Keratinocyte (primary cell): ENCODE data around the gene VRK3. TPM values are rescaled to one million over a fixed set of nuclear protein-coding genes. Genes with fewer than 3 reads are reported as not detected.

ENCODE experiments used
- DNase-seq: peaks from one replicate; pipeline ENCODE4 v3.0.0-alpha.2; 2011; ENCODE audit warnings: low read depth, missing footprints, low spot score
- FAIRE-seq: peaks from 2 replicates; lab custom pipeline; 2011; peaks lifted over from hg19 to GRCh38; lab: Jason Lieb, UNC
- H2AFZ ChIP-seq: 2 replicates; pipeline ENCODE4 v1.6.0; 2012; ENCODE audit warnings: low read length, control low read depth, inconsistent platforms; ENCODE audit not compliant: control insufficient read depth
- H3K27ac ChIP-seq: 2 replicates; pipeline ENCODE4 v1.5.1; 2011; ENCODE audit warnings: low read length; ENCODE audit not compliant: control insufficient read depth, insufficient read depth
- H3K27me3 ChIP-seq: 3 replicates; pipeline ENCODE4 v1.6.0; 2011; ENCODE audit warnings: low read length; ENCODE audit not compliant: control insufficient read depth, insufficient read depth; ENCODE audit errors: extremely low read depth
- H3K36me3 ChIP-seq, 2 experiments: 2 replicates in 1 of 2; 3 replicates in 1 of 2; pipeline ENCODE4 v1.5.1; 2011; ENCODE audit warnings: low read length in 2 of 2, mild to moderate bottlenecking in 1 of 2; ENCODE audit not compliant: control insufficient read depth in 2 of 2, insufficient read depth in 2 of 2; ENCODE audit errors: extremely low read depth in 1 of 2
- H3K4me1 ChIP-seq: 3 replicates; pipeline ENCODE4 v1.5.1; 2011; ENCODE audit warnings: low read length; ENCODE audit not compliant: control insufficient read depth, insufficient read depth; ENCODE audit errors: extremely low read depth
- H3K4me2 ChIP-seq: 3 replicates; pipeline ENCODE4 v1.6.0; 2011; ENCODE audit warnings: low read depth, low read length; ENCODE audit not compliant: control insufficient read depth, insufficient read depth; ENCODE audit errors: extremely low read depth
- H3K4me3 ChIP-seq, 3 experiments: fragments of 200-600 bp in 1 of 3; sonication (generic) in 1 of 3; 2 replicates in 2 of 3; 3 replicates in 1 of 3; pipeline ENCODE4 v1.5.1; 2011 to 2016; ENCODE audit warnings: low read length in 3 of 3, mild to moderate bottlenecking in 3 of 3, control low read depth in 2 of 3, inconsistent platforms in 1 of 3, low read depth in 1 of 3, mixed read lengths in 1 of 3, mixed run types in 1 of 3, moderate library complexity in 1 of 3; ENCODE audit not compliant: control insufficient read depth in 2 of 3, insufficient read depth in 2 of 3; ENCODE audit errors: extremely low read depth in 1 of 3
- H3K79me2 ChIP-seq: 2 replicates; pipeline ENCODE4 v1.6.0; 2012; ENCODE audit warnings: low read length; ENCODE audit not compliant: control insufficient read depth, insufficient read depth
- H3K9ac ChIP-seq: 3 replicates; pipeline ENCODE4 v1.6.0; 2011; ENCODE audit warnings: low read length; ENCODE audit not compliant: control insufficient read depth, insufficient read depth; ENCODE audit errors: extremely low read depth
- H3K9me1 ChIP-seq: 3 replicates; pipeline ENCODE4 v1.6.0; 2011; ENCODE audit warnings: low read length; ENCODE audit not compliant: control insufficient read depth, insufficient read depth; ENCODE audit errors: extremely low read depth
- H3K9me3 ChIP-seq: 2 replicates; pipeline ENCODE4 v1.5.1; 2012; ENCODE audit warnings: low read depth, low read length; ENCODE audit not compliant: control insufficient read depth
- H4K20me1 ChIP-seq: 3 replicates; pipeline ENCODE4 v1.6.0; 2011; ENCODE audit warnings: low read length; ENCODE audit not compliant: control insufficient read depth, insufficient read depth; ENCODE audit errors: extremely low read depth
- EZH2 ChIP-seq: IDR thresholded peaks from one replicate; pipeline ENCODE4 v1.6.1; 2012; ENCODE audit warnings: inconsistent platforms, mild to moderate bottlenecking, low read length, moderate library complexity
- dilution Hi-C: fragments of 300-500 bp; cut with MboI; formaldehyde crosslinking; loops from one replicate; pipeline ENCODE4 v1.7.0; 2020; ENCODE audit warnings: low sequenced_read_pairs; ENCODE audit not compliant: extremely low pct_ligation_motif_present
- polyA plus RNA-seq, 5 experiments: library from polyadenylated mRNA; depleted of rRNA in 3 of 5; stranded (reverse) in 3 of 5; stranded (forward) in 1 of 5; unstranded in 1 of 5; fragments of >200 nt; gene quantifications; 1 replicate in 1 of 5; 2 replicates in 3 of 5; 3 replicates in 1 of 5; pipeline versions ENCODE4 v1.2.1 to v1.2.3, GENCODE V29; 2011 to 2012; ENCODE audit warnings: missing spikeins in 2 of 5, low read depth in 1 of 5, low replicate concordance in 1 of 5
- TF ChIP-seq, protein P1 (sequence below), 3 experiments: IDR thresholded peaks in 1 of 3; conservative IDR thresholded peaks in 1 of 3; optimal IDR thresholded peaks in 1 of 3; 2 replicates in 2 of 3; 3 replicates in 1 of 3; pipeline versions ENCODE3 to v1.5.1; 2011; ENCODE audit warnings: low read length in 3 of 3, mild to moderate bottlenecking in 3 of 3, moderate library complexity in 2 of 3, control low read depth in 1 of 3, inconsistent platforms in 1 of 3; ENCODE audit not compliant: insufficient read depth in 2 of 3; ENCODE audit errors: extremely low read depth in 1 of 3

The VRK3 gene
- polyA plus RNA-seq, 1 donor (not counting 4 experiments of a cell fraction or from before 2014, with no cell fraction given): 15.6 TPM

GRCh38 chr19:50036908-50037307 lies 11.7 kb upstream of the VRK3 start:
- peak overlapping the region; percentile 22 for H3K27ac ChIP-seq
- H3K4me2 ChIP-seq: peak overlapping the region; percentile 28
- no peaks in the 10 kb centered on the region for H3K9me3 ChIP-seq
- peaks cover 34 to 37% of the 10 kb centered on the region in 2 experiments for H3K36me3 ChIP-seq
- H3K4me3 ChIP-seq: no peak overlapping the region
- FAIRE-seq (peak; percentile 86), DNase-seq (no peak)
- no peaks in the 10 kb centered on the region for H3K9me1 ChIP-seq
- no peak overlapping the region for H3K9ac ChIP-seq
- peaks cover 15% of the 10 kb centered on the region for H3K79me2 ChIP-seq
- H2AFZ ChIP-seq: no peak overlapping the region
- H4K20me1 ChIP-seq: no peaks in the 10 kb centered on the region
- H3K27me3 ChIP-seq: no peaks in the 10 kb centered on the region
- dilution Hi-C loops: no loop called here
- H3K4me1 ChIP-seq: peaks cover 11% of the 10 kb centered on the region
- TF ChIP-seq, protein P1, sequence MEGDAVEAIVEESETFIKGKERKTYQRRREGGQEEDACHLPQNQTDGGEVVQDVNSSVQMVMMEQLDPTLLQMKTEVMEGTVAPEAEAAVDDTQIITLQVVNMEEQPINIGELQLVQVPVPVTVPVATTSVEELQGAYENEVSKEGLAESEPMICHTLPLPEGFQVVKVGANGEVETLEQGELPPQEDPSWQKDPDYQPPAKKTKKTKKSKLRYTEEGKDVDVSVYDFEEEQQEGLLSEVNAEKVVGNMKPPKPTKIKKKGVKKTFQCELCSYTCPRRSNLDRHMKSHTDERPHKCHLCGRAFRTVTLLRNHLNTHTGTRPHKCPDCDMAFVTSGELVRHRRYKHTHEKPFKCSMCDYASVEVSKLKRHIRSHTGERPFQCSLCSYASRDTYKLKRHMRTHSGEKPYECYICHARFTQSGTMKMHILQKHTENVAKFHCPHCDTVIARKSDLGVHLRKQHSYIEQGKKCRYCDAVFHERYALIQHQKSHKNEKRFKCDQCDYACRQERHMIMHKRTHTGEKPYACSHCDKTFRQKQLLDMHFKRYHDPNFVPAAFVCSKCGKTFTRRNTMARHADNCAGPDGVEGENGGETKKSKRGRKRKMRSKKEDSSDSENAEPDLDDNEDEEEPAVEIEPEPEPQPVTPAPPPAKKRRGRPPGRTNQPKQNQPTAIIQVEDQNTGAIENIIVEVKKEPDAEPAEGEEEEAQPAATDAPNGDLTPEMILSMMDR (optimal IDR thresholded peaks at IDR 0.05 in 1 of 3, IDR thresholded peaks at IDR 0.05 in 1 of 3, conservative IDR thresholded peaks at IDR 0.05 in 1 of 3; ENCODE audit: extremely low read depth in 1 of 3, insufficient read depth in 2 of 3, low read length in 3 of 3): no peak
- TF ChIP-seq EZH2: no peak

GRCh38 chr19:50030937-50031336 lies 5.8 kb upstream of the VRK3 start:
- dilution Hi-C loops: no loop called here
- no peak for TF ChIP-seq EZH2
- FAIRE-seq (no peak), DNase-seq (no peak)
- Histone ChIP-seq H3K9ac (no peak overlapping the region), H2AFZ (no peak overlapping the region), H3K4me1 (peaks cover 3% of the 10 kb centered on the region), H3K27me3 (no peaks in the 10 kb centered on the region), H3K79me2 (peaks cover 59% of the 10 kb centered on the region), H3K9me1 (no peaks in the 10 kb centered on the region), H3K27ac (no peak overlapping the region), H4K20me1 (no peaks in the 10 kb centered on the region), H3K36me3 (peaks cover 22 to 23% of the 10 kb centered on the region in 2 experiments), H3K4me2 (no peak overlapping the region), H3K9me3 (no peaks in the 10 kb centered on the region), H3K4me3 (no peak overlapping the region)

DNA sequence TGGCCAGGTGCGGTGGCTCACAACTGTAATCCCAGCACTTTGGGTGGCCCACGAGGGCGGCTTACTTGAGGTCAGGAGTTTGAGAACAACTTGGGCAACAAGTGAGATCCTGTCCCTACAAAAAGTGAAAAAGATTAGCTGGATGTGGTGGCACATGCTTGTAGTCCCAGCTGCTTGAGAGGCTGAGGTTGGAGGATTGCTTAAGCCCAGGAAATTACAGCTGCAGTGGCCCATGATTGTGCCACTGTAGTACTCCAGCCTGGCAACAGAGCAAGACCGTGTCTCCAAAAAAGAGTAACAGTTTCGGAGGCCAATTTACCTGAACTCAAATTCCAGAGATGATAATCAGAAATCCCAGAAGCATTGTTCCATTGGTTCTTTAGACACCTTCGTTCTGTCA lies 5.1 kb upstream of the VRK3 start:
- Histone ChIP-seq H3K9ac (no peak overlapping the region), H3K4me1 (peaks cover 3% of the 10 kb centered on the region), H3K79me2 (peaks cover 56% of the 10 kb centered on the region), H3K4me3 (no peak overlapping the region), H4K20me1 (no peaks in the 10 kb centered on the region), H3K4me2 (no peak overlapping the region), H3K27me3 (no peaks in the 10 kb centered on the region), H3K9me1 (no peaks in the 10 kb centered on the region), H2AFZ (no peak overlapping the region), H3K9me3 (no peaks in the 10 kb centered on the region), H3K27ac (no peak overlapping the region), H3K36me3 (peaks cover 22 to 23% of the 10 kb centered on the region in 2 experiments)
- dilution Hi-C loops: no loop called here
- TF ChIP-seq, protein P1 (optimal IDR thresholded peaks at IDR 0.05 in 1 of 3, IDR thresholded peaks at IDR 0.05 in 1 of 3, conservative IDR thresholded peaks at IDR 0.05 in 1 of 3; ENCODE audit: extremely low read depth in 1 of 3, insufficient read depth in 2 of 3, low read length in 3 of 3): no peak
- TF ChIP-seq EZH2: no peak
- DNase-seq (no peak), FAIRE-seq (no peak)
